ENCODE results near the gene USP32.
"Not testable (repeated sequence)": the region's sequence is repeated elsewhere in the genome, so short reads cannot be mapped to it uniquely, and the experiment has no call there.

The USP32 gene

GRCh38 chr17:60218774-60219173, 173.2 kb downstream of the USP32 start:
- DNase-seq: not testable (repeated sequence)

- not testable (repeated sequence) for DNase-seq
Observed at GRCh38 chr17:60215895-60216294, 176.0 kb downstream of the USP32 start.

GRCh38 chr17:60211282-60211681, 180.7 kb downstream of the USP32 start:
- not testable (repeated sequence) for DNase-seq

GRCh38 chr17:60208302-60208701, 183.6 kb downstream of the USP32 start:
- not testable (repeated sequence) for DNase-seq

GRCh38 chr17:60205782-60206181, 186.2 kb downstream of the USP32 start:
- DNase-seq: not testable (repeated sequence)

- not testable (repeated sequence) for DNase-seq
Observed at GRCh38 chr17:60198630-60199029, 193.3 kb downstream of the USP32 start.

GRCh38 chr17:60194141-60194540, 197.8 kb downstream of the USP32 start:
- DNase-seq: not testable (repeated sequence)

- no peak for DNase-seq
Observed at GRCh38 chr17:60193482-60193881, 198.5 kb downstream of the USP32 start.

GRCh38 chr17:60193032-60193431, 198.9 kb downstream of the USP32 start:
- not testable (repeated sequence) for DNase-seq

- not testable (repeated sequence) for DNase-seq
Observed at GRCh38 chr17:60190032-60190431, 201.9 kb downstream of the USP32 start.

- DNase-seq: no peak
Observed at GRCh38 chr17:60188759-60189158, 203.2 kb downstream of the USP32 start.

GRCh38 chr17:60186846-60187745, 204.8 kb downstream of the USP32 start:
- DNase-seq: peak; percentile 59 to 61

GRCh38 chr17:60186372-60186771, 205.6 kb downstream of the USP32 start:
- DNase-seq: not testable (repeated sequence)

- not testable (repeated sequence) for DNase-seq
Observed at GRCh38 chr17:60180380-60180779, 211.6 kb downstream of the USP32 start.

- not testable (repeated sequence) for DNase-seq
Observed at GRCh38 chr17:60178180-60178579, 213.8 kb downstream of the USP32 start.

GRCh38 chr17:60176763-60177162, 215.2 kb downstream of the USP32 start:
- not testable (repeated sequence) for DNase-seq

- not testable (repeated sequence) for DNase-seq
Observed at GRCh38 chr17:60174767-60175166, 217.2 kb downstream of the USP32 start.

- no peak for DNase-seq
Observed at GRCh38 chr17:60174035-60174434, 217.9 kb downstream of the USP32 start.

GRCh38 chr17:60173304-60173819, 218.6 kb downstream of the USP32 start:
- no peak for DNase-seq

GRCh38 chr17:60171753-60172079, 220.2 kb downstream of the USP32 start:
- no peak for DNase-seq

- DNase-seq: no peak
Observed at GRCh38 chr17:60170835-60171752, 220.8 kb downstream of the USP32 start.

GRCh38 chr17:60169921-60170817, 221.8 kb downstream of the USP32 start:
- peak; percentile 41 to 42 for DNase-seq

Measured in Kasumi-1 (cell line).